ENCODE measurements around the gene HFM1.
"Not testable (repeated sequence)": the region's sequence is repeated elsewhere in the genome, so short reads cannot be mapped to it uniquely, and the experiment has no call there.

Gene HFM1

GRCh38 chr1:91393042-91393441, 11.6 kb downstream of the HFM1 start:
- no peak overlapping the region for H3K4me3 ChIP-seq (ENCODE audit: low read depth, low read length)
- TF ChIP-seq CTCF (IDR thresholded peaks at IDR 0.05; ENCODE audit: low read depth, low read length) = no peak

- no peak overlapping the region for H3K4me3 ChIP-seq (ENCODE audit: low read depth, low read length)
- TF ChIP-seq CTCF (IDR thresholded peaks at IDR 0.05; ENCODE audit: low read depth, low read length) = no peak
Observed at GRCh38 chr1:91386109-91386508, 18.5 kb downstream of the HFM1 start.

- no peak overlapping the region for H3K4me3 ChIP-seq (ENCODE audit: low read depth, low read length)
- TF ChIP-seq CTCF (IDR thresholded peaks at IDR 0.05; ENCODE audit: low read depth, low read length) = no peak
Observed at GRCh38 chr1:91383456-91383855, 21.2 kb downstream of the HFM1 start.

- TF ChIP-seq CTCF (IDR thresholded peaks at IDR 0.05; ENCODE audit: low read depth, low read length) = no peak
- H3K4me3 ChIP-seq (ENCODE audit: low read depth, low read length) = no peak overlapping the region
Observed at GRCh38 chr1:91381844-91382243, 22.8 kb downstream of the HFM1 start.

GRCh38 chr1:91374086-91374485, 30.6 kb downstream of the HFM1 start:
- no peak overlapping the region for H3K4me3 ChIP-seq (ENCODE audit: low read depth, low read length)
- TF ChIP-seq CTCF (IDR thresholded peaks at IDR 0.05; ENCODE audit: low read depth, low read length) = no peak

GRCh38 chr1:91372230-91372629, 32.4 kb downstream of the HFM1 start:
- not testable (repeated sequence) for H3K4me3 ChIP-seq (ENCODE audit: low read depth, low read length)

- TF ChIP-seq CTCF (IDR thresholded peaks at IDR 0.05; ENCODE audit: low read depth, low read length) = no peak
- H3K4me3 ChIP-seq (ENCODE audit: low read depth, low read length) = no peak overlapping the region
Observed at GRCh38 chr1:91349524-91349923, 55.1 kb downstream of the HFM1 start.

GRCh38 chr1:91346824-91347223, 57.8 kb downstream of the HFM1 start:
- TF ChIP-seq CTCF (IDR thresholded peaks at IDR 0.05; ENCODE audit: low read depth, low read length) = no peak
- no peak overlapping the region for H3K4me3 ChIP-seq (ENCODE audit: low read depth, low read length)

Measured in WI38 (cell line).